ENCODE measurements around the gene NTN3. TPM values are rescaled to one million over a fixed set of nuclear protein-coding genes. Genes with fewer than 3 reads are reported as not detected.

Gene NTN3
- total and polyA plus RNA-seq, 2 donors: 0.02 to 0.71 TPM

- peaks cover 0 to 5% of the 10 kb centered on the region in 2 donors for H3K9me3 ChIP-seq (ENCODE audit: control insufficient read depth in 2 of 2, insufficient read depth in 1 of 2, low read length in 1 of 2)
- DNase-seq (ENCODE audit: low read depth in 6 of 9, low spot score in 9 of 9): peak; percentile 88 to 98 (median 94)
- peaks cover 17 to 75% of the 10 kb centered on the region in 2 donors for H3K4me1 ChIP-seq (ENCODE audit: control insufficient read depth in 2 of 2, insufficient read depth in 2 of 2, low read length in 2 of 2)
- peak within 1 kb of the TSS; percentile 95 to 99 for H3K27ac ChIP-seq (ENCODE audit: low read depth in 1 of 2, low read length in 1 of 2)
- H3K27me3 ChIP-seq (ENCODE audit: control insufficient read depth in 2 of 2, insufficient read depth in 1 of 2, low read length in 1 of 2): no peaks in the 10 kb centered on the region
- WGBS: under 1% methylated on average over 122 of the region's 122 CpGs
- peak within 1 kb of the TSS; percentile 80 to 87 for H3K4me3 ChIP-seq (ENCODE audit: low read length in 2 of 2)
- peaks cover 8 to 17% of the 10 kb centered on the region in 2 donors for H3K36me3 ChIP-seq (ENCODE audit: control insufficient read depth in 2 of 2, insufficient read depth in 2 of 2, low read length in 1 of 2)
Observed at GRCh38 chr16:2513405-2514332, 42.6 kb downstream of the NTN3 start, which contains the start of gene ATP6V0C. ATP6V0C (plus strand) TSS chr16:2513952; CDS start chr16:2514104, 152 bp downstream.

DNA sequence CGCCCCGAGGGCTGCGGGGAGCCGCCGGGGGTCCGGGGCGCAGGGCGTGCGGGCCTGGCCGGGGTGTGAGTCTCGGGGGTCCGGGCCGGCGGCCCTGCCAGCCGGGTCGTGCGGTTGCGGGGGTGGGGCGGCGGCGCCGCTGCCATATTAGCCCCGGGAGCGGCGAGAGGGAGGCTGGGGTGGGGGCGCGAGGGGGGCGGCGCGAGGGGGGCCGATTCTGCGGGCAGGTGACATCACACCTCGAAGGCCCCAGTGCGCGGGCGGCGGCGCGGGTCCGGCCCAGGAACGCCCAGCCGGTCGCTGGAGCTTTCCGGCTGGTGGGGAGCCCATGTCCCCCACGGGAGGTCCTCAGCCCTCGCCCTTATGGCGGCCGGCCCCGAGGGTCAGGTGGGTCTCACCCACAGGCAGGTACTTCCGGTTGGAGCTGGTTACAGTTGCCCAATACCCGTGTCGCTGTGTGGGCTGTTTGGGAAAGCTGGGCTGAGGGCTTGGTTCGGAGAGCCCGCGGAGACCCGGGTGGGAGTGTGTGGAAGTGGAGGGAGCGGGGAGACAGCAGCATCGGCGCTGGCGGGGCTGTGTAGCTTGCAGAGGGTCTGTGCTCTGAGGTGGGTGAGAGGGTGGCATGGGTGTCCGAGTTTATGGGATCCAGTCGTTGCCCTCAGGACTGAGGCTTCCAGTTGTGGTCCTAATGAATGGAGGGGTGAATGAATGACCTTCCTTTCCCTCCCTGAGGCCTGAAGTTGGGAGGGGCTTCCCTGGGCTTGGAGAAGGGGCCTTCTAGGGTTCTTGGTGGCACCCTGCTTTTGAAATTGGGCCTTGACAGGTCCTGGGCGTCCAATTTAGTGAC is 43.5 kb downstream of the NTN3 start:
- Histone ChIP-seq H3K27me3 (ENCODE audit: control insufficient read depth in 2 of 2, insufficient read depth in 1 of 2, low read length in 1 of 2) (no peaks in the 10 kb centered on the region), H3K4me1 (ENCODE audit: control insufficient read depth in 2 of 2, insufficient read depth in 2 of 2, low read length in 2 of 2) (peaks cover 17 to 74% of the 10 kb centered on the region in 2 donors), H3K9me3 (ENCODE audit: control insufficient read depth in 2 of 2, insufficient read depth in 1 of 2, low read length in 1 of 2) (peaks cover 0 to 3% of the 10 kb centered on the region in 2 donors), H3K4me3 (ENCODE audit: low read length in 2 of 2) (peak overlapping the region; percentile 80 to 87), H3K36me3 (ENCODE audit: control insufficient read depth in 2 of 2, insufficient read depth in 2 of 2, low read length in 1 of 2) (peaks cover 17 to 22% of the 10 kb centered on the region in 2 donors), H3K27ac (ENCODE audit: low read depth in 1 of 2, low read length in 1 of 2) (peak overlapping the region; percentile 79 to 99)
- DNase-seq (ENCODE audit: low read depth in 6 of 9, low spot score in 9 of 9): peak in 1 of 9 donors; percentile 43
- WGBS: 2% methylated on average over 63 of the region's 63 CpGs

DNA sequence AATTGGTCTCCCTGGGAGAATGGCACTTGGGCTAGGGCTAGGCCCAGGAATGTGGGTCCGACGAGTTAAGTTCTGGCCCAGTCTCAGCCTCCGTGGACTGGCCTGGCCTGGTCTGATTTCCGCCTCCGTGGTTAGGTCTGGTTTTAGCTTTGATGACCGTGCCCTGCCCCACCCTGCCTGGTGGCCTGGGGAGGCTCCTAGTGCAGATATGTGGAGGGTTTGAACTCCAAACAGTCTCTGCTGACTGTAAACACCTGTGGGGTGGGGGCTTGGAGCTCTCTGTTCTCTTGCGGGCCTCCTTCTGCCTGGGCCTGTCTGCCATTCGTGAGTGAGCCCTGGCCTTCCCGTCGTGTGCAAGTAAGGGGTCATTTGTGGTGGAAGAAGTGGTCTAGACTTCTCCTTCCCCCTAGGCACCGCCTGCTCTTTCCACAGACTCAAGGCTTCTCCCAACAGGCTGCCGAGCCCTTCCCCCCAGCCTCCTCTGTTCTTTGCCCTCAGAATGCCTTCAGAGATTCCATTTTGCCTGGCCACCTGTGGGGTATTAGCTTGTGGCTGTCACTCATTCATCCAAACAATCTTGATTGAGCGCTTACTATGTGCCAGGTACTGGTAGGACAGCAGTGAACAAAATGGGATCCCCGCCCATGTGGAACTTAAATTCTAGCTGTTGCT is 44.2 kb downstream of the NTN3 start:
- Histone ChIP-seq H3K27me3 (ENCODE audit: control insufficient read depth in 2 of 2, insufficient read depth in 1 of 2, low read length in 1 of 2) (no peaks in the 10 kb centered on the region), H3K4me1 (ENCODE audit: control insufficient read depth in 2 of 2, insufficient read depth in 2 of 2, low read length in 2 of 2) (peaks cover 19 to 71% of the 10 kb centered on the region in 2 donors), H3K27ac (ENCODE audit: low read depth in 1 of 2, low read length in 1 of 2) (peak overlapping the region; percentile 32 to 79), H3K4me3 (ENCODE audit: low read length in 2 of 2) (peak overlapping the region; percentile 80 to 87), H3K9me3 (ENCODE audit: control insufficient read depth in 2 of 2, insufficient read depth in 1 of 2, low read length in 1 of 2) (peaks cover 0 to 3% of the 10 kb centered on the region in 2 donors), H3K36me3 (ENCODE audit: control insufficient read depth in 2 of 2, insufficient read depth in 2 of 2, low read length in 1 of 2) (peaks cover 20 to 25% of the 10 kb centered on the region in 2 donors)
- peak in 1 of 9 donors; percentile 39 for DNase-seq (ENCODE audit: low read depth in 6 of 9, low spot score in 9 of 9)
- WGBS: 55% methylated on average over 14 of the region's 14 CpGs

GRCh38 chr16:2516391-2517240 is 45.5 kb downstream of the NTN3 start:
- H3K4me1 ChIP-seq (ENCODE audit: control insufficient read depth in 2 of 2, insufficient read depth in 2 of 2, low read length in 2 of 2): peaks cover 27 to 73% of the 10 kb centered on the region in 2 donors
- no peak overlapping the region for H3K4me3 ChIP-seq (ENCODE audit: low read length in 2 of 2)
- no peak for DNase-seq (ENCODE audit: low read depth in 6 of 9, low spot score in 9 of 9)
- peaks cover 0 to 3% of the 10 kb centered on the region in 2 donors for H3K9me3 ChIP-seq (ENCODE audit: control insufficient read depth in 2 of 2, insufficient read depth in 1 of 2, low read length in 1 of 2)
- WGBS: 68% methylated on average over 11 of the region's 11 CpGs
- H3K27ac ChIP-seq (ENCODE audit: low read depth in 1 of 2, low read length in 1 of 2): peak overlapping the region in 1 of 2 donors; percentile 32
- peaks cover 20 to 25% of the 10 kb centered on the region in 2 donors for H3K36me3 ChIP-seq (ENCODE audit: control insufficient read depth in 2 of 2, insufficient read depth in 2 of 2, low read length in 1 of 2)
- no peaks in the 10 kb centered on the region for H3K27me3 ChIP-seq (ENCODE audit: control insufficient read depth in 2 of 2, insufficient read depth in 1 of 2, low read length in 1 of 2)

DNA sequence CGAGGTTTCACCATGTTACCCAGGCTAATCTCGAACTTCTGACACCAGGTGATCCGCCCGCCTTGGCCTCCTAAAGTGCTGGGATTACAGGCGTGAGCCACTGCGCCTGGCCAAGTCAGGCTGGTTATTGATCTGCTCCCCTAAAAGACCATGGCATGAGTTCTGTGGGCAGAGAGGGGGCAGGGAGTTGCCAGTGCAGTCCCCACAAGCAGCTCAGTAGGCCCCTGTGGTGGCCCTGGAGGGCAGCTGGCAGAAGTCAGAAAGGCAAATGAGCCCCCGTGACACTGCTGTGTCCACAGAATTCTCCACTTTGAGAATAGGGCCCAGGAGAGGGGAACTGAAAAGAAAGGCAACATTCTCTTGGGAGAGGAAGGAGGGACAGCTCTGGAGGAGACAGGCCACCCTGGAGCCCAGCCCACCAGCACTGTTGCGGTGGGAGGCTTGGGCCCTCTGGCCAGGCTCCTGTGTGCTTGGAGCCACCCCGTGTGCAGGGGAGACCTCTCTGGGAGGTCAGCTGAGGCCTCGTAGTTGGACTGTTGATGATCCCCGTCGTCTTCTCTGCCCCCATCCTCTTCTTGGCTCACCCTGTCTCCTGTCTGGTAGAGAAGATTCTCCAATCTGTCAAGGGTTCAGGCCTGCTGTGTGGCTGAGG is 47.0 kb downstream of the NTN3 start:
- Histone ChIP-seq H3K36me3 (ENCODE audit: control insufficient read depth in 2 of 2, insufficient read depth in 2 of 2, low read length in 1 of 2) (peaks cover 20 to 30% of the 10 kb centered on the region in 2 donors), H3K27ac (ENCODE audit: low read depth in 1 of 2, low read length in 1 of 2) (no peak overlapping the region), H3K4me1 (ENCODE audit: control insufficient read depth in 2 of 2, insufficient read depth in 2 of 2, low read length in 2 of 2) (peaks cover 20 to 58% of the 10 kb centered on the region in 2 donors), H3K9me3 (ENCODE audit: control insufficient read depth in 2 of 2, insufficient read depth in 1 of 2, low read length in 1 of 2) (peaks cover 0 to 3% of the 10 kb centered on the region in 2 donors), H3K27me3 (ENCODE audit: control insufficient read depth in 2 of 2, insufficient read depth in 1 of 2, low read length in 1 of 2) (no peaks in the 10 kb centered on the region), H3K4me3 (ENCODE audit: low read length in 2 of 2) (no peak overlapping the region)
- 96% methylated on average over 12 of the region's 12 CpGs for WGBS
- DNase-seq (ENCODE audit: low read depth in 6 of 9, low spot score in 9 of 9): no peak

- Histone ChIP-seq H3K4me3 (ENCODE audit: low read length in 2 of 2) (no peak overlapping the region), H3K27ac (ENCODE audit: low read depth in 1 of 2, low read length in 1 of 2) (peak overlapping the region; percentile 72 to 86), H3K4me1 (ENCODE audit: control insufficient read depth in 2 of 2, insufficient read depth in 2 of 2, low read length in 2 of 2) (peaks cover 20 to 58% of the 10 kb centered on the region in 2 donors), H3K36me3 (ENCODE audit: control insufficient read depth in 2 of 2, insufficient read depth in 2 of 2, low read length in 1 of 2) (peaks cover 29 to 39% of the 10 kb centered on the region in 2 donors), H3K9me3 (ENCODE audit: control insufficient read depth in 2 of 2, insufficient read depth in 1 of 2, low read length in 1 of 2) (no peaks in the 10 kb centered on the region), H3K27me3 (ENCODE audit: control insufficient read depth in 2 of 2, insufficient read depth in 1 of 2, low read length in 1 of 2) (no peaks in the 10 kb centered on the region)
- DNase-seq (ENCODE audit: low read depth in 6 of 9, low spot score in 9 of 9): no peak
- 95% methylated on average over 39 of the region's 39 CpGs for WGBS
Observed at GRCh38 chr16:2518823-2519710, 48.0 kb downstream of the NTN3 start.

DNA sequence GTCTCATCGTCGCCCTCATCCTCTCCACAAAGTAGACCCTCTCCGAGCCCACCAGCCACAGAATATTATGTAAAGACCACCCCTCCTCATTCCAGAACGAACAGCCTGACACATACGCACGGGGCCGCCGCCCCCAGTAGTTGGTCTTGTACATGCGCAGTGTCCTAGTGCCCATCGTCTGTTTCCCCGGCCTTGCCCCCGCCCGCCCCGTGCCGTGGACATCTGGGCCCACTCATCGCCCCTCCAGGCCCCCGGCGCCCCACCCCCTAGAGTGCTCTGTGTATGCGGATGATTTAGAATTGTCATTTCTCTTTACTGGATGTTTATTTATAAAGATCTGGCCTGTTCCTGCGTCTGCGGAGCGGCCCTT is 48.6 kb downstream of the NTN3 start:
- H3K9me3 ChIP-seq (ENCODE audit: control insufficient read depth in 2 of 2, insufficient read depth in 1 of 2, low read length in 1 of 2): no peaks in the 10 kb centered on the region
- no peaks in the 10 kb centered on the region for H3K27me3 ChIP-seq (ENCODE audit: control insufficient read depth in 2 of 2, insufficient read depth in 1 of 2, low read length in 1 of 2)
- H3K36me3 ChIP-seq (ENCODE audit: control insufficient read depth in 2 of 2, insufficient read depth in 2 of 2, low read length in 1 of 2): peaks cover 30 to 42% of the 10 kb centered on the region in 2 donors
- no peak for DNase-seq (ENCODE audit: low read depth in 6 of 9, low spot score in 9 of 9)
- WGBS: 81% methylated on average over 22 of the region's 22 CpGs
- H3K4me3 ChIP-seq (ENCODE audit: low read length in 2 of 2): peak overlapping the region in 1 of 2 donors; percentile 72
- H3K4me1 ChIP-seq (ENCODE audit: control insufficient read depth in 2 of 2, insufficient read depth in 2 of 2, low read length in 2 of 2): peaks cover 20 to 58% of the 10 kb centered on the region in 2 donors
- peak overlapping the region; percentile 72 to 86 for H3K27ac ChIP-seq (ENCODE audit: low read depth in 1 of 2, low read length in 1 of 2)

All from thymus (tissue), 11 donors.